Breast epithelium (tissue), 3 donors: Measurements from ENCODE around the gene TOX2.

Experiments used
- POLR2A ChIP-seq: fragments of 450-650 bp; IDR thresholded peaks from one replicate; pipeline ENCODE4 v1.6.1; 2016; ENCODE audit warnings: antibody characterized with exemption, mild to moderate bottlenecking, moderate library complexity
- POLR2AphosphoS5 ChIP-seq, 3 donors: sonication (generic); formaldehyde crosslinking; IDR thresholded peaks; one replicate each; pipeline ENCODE4 v1.6.1; 2017; ENCODE audit warnings: antibody characterized with exemption in 3 of 3

- TF ChIP-seq POLR2AphosphoS5 (IDR thresholded peaks at IDR 0.05) (no peak), POLR2A (no peak)
Measured at GRCh38 chr20:44006126-44006525, 91.5 kb downstream of the TOX2 start.
